HG02763 (cell line): Measurements from ENCODE around the gene ARHGEF16.

ENCODE experiments used
- ATAC-seq: cut with Tn5 transposase; IDR thresholded peaks from one replicate; pipeline ENCODE4 v1.9.1; 2021; ENCODE audit warnings: mild to moderate bottlenecking, moderate library complexity; ENCODE audit not compliant: unreplicated experiment

Gene ARHGEF16

GRCh38 chr1:3455670-3456448 is 1.4 kb downstream of the ARHGEF16 start:
- ATAC-seq: no peak

- ATAC-seq: no peak
Measured at GRCh38 chr1:3456449-3456963, 2.0 kb downstream of the ARHGEF16 start.

GRCh38 chr1:3456964-3457909 is 2.8 kb downstream of the ARHGEF16 start:
- ATAC-seq: no peak

GRCh38 chr1:3457910-3458883 is 3.7 kb downstream of the ARHGEF16 start:
- no peak for ATAC-seq

- no peak for ATAC-seq
Measured at GRCh38 chr1:3459051-3459908, 4.8 kb downstream of the ARHGEF16 start.

GRCh38 chr1:3459940-3460671 is 5.6 kb downstream of the ARHGEF16 start:
- ATAC-seq: no peak

- no peak for ATAC-seq
Measured at GRCh38 chr1:3460672-3461131, 6.2 kb downstream of the ARHGEF16 start.

- ATAC-seq: no peak
Measured at GRCh38 chr1:3461238-3461933, 6.9 kb downstream of the ARHGEF16 start.

- ATAC-seq: no peak
Measured at GRCh38 chr1:3461934-3462275, 7.4 kb downstream of the ARHGEF16 start.

GRCh38 chr1:3462356-3463012 is 8.0 kb downstream of the ARHGEF16 start:
- ATAC-seq: no peak

GRCh38 chr1:3463013-3463385 is 8.5 kb downstream of the ARHGEF16 start:
- no peak for ATAC-seq

GRCh38 chr1:3463408-3463863 is 9.0 kb downstream of the ARHGEF16 start:
- no peak for ATAC-seq

- no peak for ATAC-seq
Measured at GRCh38 chr1:3463891-3464648, 9.6 kb downstream of the ARHGEF16 start.

- no peak for ATAC-seq
Measured at GRCh38 chr1:3464649-3465025, 10.2 kb downstream of the ARHGEF16 start.

- ATAC-seq: no peak
Measured at GRCh38 chr1:3465091-3465934, 10.8 kb downstream of the ARHGEF16 start.

GRCh38 chr1:3465935-3466321 is 11.5 kb downstream of the ARHGEF16 start:
- no peak for ATAC-seq
